Mesendoderm (in vitro differentiated cells): ENCODE results near the gene BTN2A1.

Experiments used
- DNase-seq: peaks from one replicate; pipeline ENCODE4 v3.0.0; 2013
- H2AK5ac ChIP-seq: 2 replicates; pipeline ENCODE4 v1.6.1; 2013; ENCODE audit warnings: low read length, inconsistent platforms
- H2BK120ac ChIP-seq: 2 replicates; pipeline ENCODE4 v1.6.1; 2013; ENCODE audit warnings: low read depth, mild to moderate bottlenecking, low read length, moderate library complexity, mixed read lengths
- H2BK15ac ChIP-seq: replicated peaks from 2 replicates; pipeline ENCODE4 v1.6.1; 2013; ENCODE audit warnings: low read depth, mild to moderate bottlenecking, moderate library complexity
- H2BK5ac ChIP-seq: 2 replicates; pipeline ENCODE4 v1.6.1; 2013; ENCODE audit warnings: low read length, inconsistent platforms
- H3K18ac ChIP-seq: 2 replicates; pipeline ENCODE4 v1.6.1; 2013; ENCODE audit warnings: mild to moderate bottlenecking, low read length, mixed read lengths
- H3K23ac ChIP-seq: one replicate; pipeline ENCODE4 v1.6.1; 2013; ENCODE audit warnings: low read length
- H3K27ac ChIP-seq: 2 replicates; pipeline ENCODE4 v1.5.1; 2013; ENCODE audit warnings: low read depth, mild to moderate bottlenecking, inconsistent platforms, low read length, moderate library complexity
- H3K27me3 ChIP-seq: 2 replicates; pipeline ENCODE4 v1.6.1; 2013; ENCODE audit warnings: low read length, control low read depth, mild to moderate bottlenecking, inconsistent platforms; ENCODE audit not compliant: insufficient read depth, poor library complexity
- H3K36me3 ChIP-seq: 2 replicates; pipeline ENCODE4 v1.6.1; 2013; ENCODE audit warnings: low read length, inconsistent platforms; ENCODE audit not compliant: control insufficient read depth, insufficient read depth
- H3K4ac ChIP-seq: one replicate; pipeline ENCODE4 v1.6.1; 2013; ENCODE audit warnings: low read depth, mild to moderate bottlenecking, low read length, moderate library complexity
- H3K4me1 ChIP-seq: 2 replicates; pipeline ENCODE4 v1.6.1; 2013; ENCODE audit warnings: low read depth, low read length, inconsistent platforms; ENCODE audit not compliant: control insufficient read depth
- H3K4me2 ChIP-seq: 2 replicates; pipeline ENCODE4 v1.6.1; 2013; ENCODE audit warnings: low read length
- H3K4me3 ChIP-seq: 2 replicates; pipeline ENCODE4 v1.5.1; 2013; ENCODE audit warnings: mild to moderate bottlenecking, low read length
- H3K56ac ChIP-seq: one replicate; pipeline ENCODE4 v1.6.1; 2013; ENCODE audit warnings: low read length
- H3K79me1 ChIP-seq: 2 replicates; pipeline ENCODE4 v1.6.1; 2013; ENCODE audit warnings: low read length, inconsistent platforms
- H3K79me2 ChIP-seq: 2 replicates; pipeline ENCODE4 v1.6.1; 2013; ENCODE audit warnings: mild to moderate bottlenecking, low read length; ENCODE audit not compliant: control insufficient read depth, insufficient read depth
- H3K9ac ChIP-seq: 2 replicates; pipeline ENCODE4 v1.6.1; 2013; ENCODE audit warnings: low read length, inconsistent platforms
- H4K5ac ChIP-seq: one replicate; pipeline ENCODE4 v1.6.1; 2013; ENCODE audit warnings: low read length
- H4K8ac ChIP-seq: one replicate; pipeline ENCODE4 v1.6.1; 2013; ENCODE audit warnings: low read depth, mild to moderate bottlenecking, control low read depth, low read length, moderate library complexity
- WGBS: extraction: QIAGEN DNeasy Blood & Tissue Kit; methylation state at CpG from one replicate; pipeline ENCODE4 v1.1.7; 2013; ENCODE audit warnings: low lambda C conversion rate, missing lambda C conversion rate; ENCODE audit not compliant: insufficient coverage; ENCODE audit errors: extremely low coverage; 5-methylcytosine and 5-hydroxymethylcytosine counted together

Gene BTN2A1

GRCh38 chr6:26420688-26421171, 37.0 kb upstream of the BTN2A1 start:
- H2BK15ac ChIP-seq: no peak overlapping the region
- H3K4me1 ChIP-seq: no peaks in the 10 kb centered on the region
- H3K27ac ChIP-seq: no peak overlapping the region
- H2BK120ac ChIP-seq: no peak overlapping the region
- H3K27me3 ChIP-seq: no peaks in the 10 kb centered on the region
- peak overlapping the region; percentile 66 for H3K4me2 ChIP-seq
- peak; percentile 85 for DNase-seq
- H4K8ac ChIP-seq: no peak overlapping the region
- peak overlapping the region; percentile 28 for H3K4me3 ChIP-seq
- no peak overlapping the region for H3K23ac ChIP-seq
- H4K5ac ChIP-seq: no peak overlapping the region
- peak overlapping the region; percentile 68 for H3K9ac ChIP-seq
- no peak overlapping the region for H2AK5ac ChIP-seq
- H3K79me1 ChIP-seq: no peaks in the 10 kb centered on the region
- no peaks in the 10 kb centered on the region for H3K79me2 ChIP-seq
- peak overlapping the region; percentile 72 for H3K18ac ChIP-seq
- peak overlapping the region; percentile 73 for H3K56ac ChIP-seq
- no peaks in the 10 kb centered on the region for H3K36me3 ChIP-seq
- no CpG with 5 or more reads among the region's 4 CpGs for WGBS
- H2BK5ac ChIP-seq: no peak overlapping the region
- H3K4ac ChIP-seq: no peak overlapping the region

- Histone ChIP-seq H4K8ac (no peak overlapping the region), H3K27me3 (no peaks in the 10 kb centered on the region), H2BK15ac (no peak overlapping the region), H3K36me3 (no peaks in the 10 kb centered on the region), H2BK5ac (no peak overlapping the region), H3K18ac (no peak overlapping the region), H2BK120ac (no peak overlapping the region), H3K4me3 (peak overlapping the region; percentile 92), H2AK5ac (no peak overlapping the region), H3K4ac (no peak overlapping the region), H3K9ac (peak overlapping the region; percentile 86), H3K23ac (no peak overlapping the region), H3K4me1 (no peaks in the 10 kb centered on the region), H3K27ac (peak overlapping the region; percentile 43), H3K4me2 (peak overlapping the region; percentile 77), H3K79me2 (no peaks in the 10 kb centered on the region), H4K5ac (no peak overlapping the region), H3K56ac (peak overlapping the region; percentile 95), H3K79me1 (no peaks in the 10 kb centered on the region)
- no CpG with 5 or more reads among the region's 31 CpGs for WGBS
- DNase-seq: peak; percentile 96
Measured at GRCh38 chr6:26421259-26422144, 36.3 kb upstream of the BTN2A1 start.

- Histone ChIP-seq H3K18ac (no peak overlapping the region), H3K4me3 (no peak overlapping the region), H4K8ac (no peak overlapping the region), H4K5ac (no peak overlapping the region), H2BK5ac (no peak overlapping the region), H3K79me1 (no peaks in the 10 kb centered on the region), H3K9ac (no peak overlapping the region), H2BK15ac (no peak overlapping the region), H3K79me2 (no peaks in the 10 kb centered on the region), H3K4me1 (no peaks in the 10 kb centered on the region), H3K27me3 (no peaks in the 10 kb centered on the region), H3K23ac (no peak overlapping the region), H3K56ac (no peak overlapping the region), H3K27ac (no peak overlapping the region), H2BK120ac (no peak overlapping the region), H3K36me3 (no peaks in the 10 kb centered on the region), H3K4ac (no peak overlapping the region), H2AK5ac (no peak overlapping the region), H3K4me2 (no peak overlapping the region)
- no peak for DNase-seq
- no CpG with 5 or more reads among the region's 3 CpGs for WGBS
Measured at GRCh38 chr6:26422329-26422728, 35.4 kb upstream of the BTN2A1 start.

GRCh38 chr6:26426691-26427450, 30.9 kb upstream of the BTN2A1 start:
- Histone ChIP-seq H3K56ac (no peak overlapping the region), H3K4ac (no peak overlapping the region), H3K27ac (no peak overlapping the region), H2BK120ac (no peak overlapping the region), H3K79me1 (no peaks in the 10 kb centered on the region), H4K8ac (no peak overlapping the region), H3K27me3 (no peaks in the 10 kb centered on the region), H2AK5ac (no peak overlapping the region), H3K4me1 (no peaks in the 10 kb centered on the region), H2BK5ac (no peak overlapping the region), H3K4me2 (no peak overlapping the region), H3K36me3 (no peaks in the 10 kb centered on the region), H3K18ac (no peak overlapping the region), H2BK15ac (no peak overlapping the region), H3K79me2 (no peaks in the 10 kb centered on the region), H3K23ac (no peak overlapping the region), H4K5ac (no peak overlapping the region), H3K9ac (no peak overlapping the region), H3K4me3 (no peak overlapping the region)
- no peak for DNase-seq
- no CpG with 5 or more reads among the region's 5 CpGs for WGBS

- no peak overlapping the region for H2BK15ac ChIP-seq
- no peaks in the 10 kb centered on the region for H3K79me2 ChIP-seq
- H3K36me3 ChIP-seq: no peaks in the 10 kb centered on the region
- H3K27ac ChIP-seq: no peak overlapping the region
- no peak overlapping the region for H3K18ac ChIP-seq
- H3K4ac ChIP-seq: no peak overlapping the region
- no peak overlapping the region for H3K23ac ChIP-seq
- H3K4me3 ChIP-seq: no peak overlapping the region
- no peak overlapping the region for H4K5ac ChIP-seq
- H3K79me1 ChIP-seq: no peaks in the 10 kb centered on the region
- DNase-seq: no peak
- no peak overlapping the region for H3K56ac ChIP-seq
- no peaks in the 10 kb centered on the region for H3K4me1 ChIP-seq
- no peak overlapping the region for H2BK120ac ChIP-seq
- no peak overlapping the region for H2BK5ac ChIP-seq
- H2AK5ac ChIP-seq: no peak overlapping the region
- no peak overlapping the region for H3K4me2 ChIP-seq
- no peak overlapping the region for H3K9ac ChIP-seq
- WGBS: no CpG with 5 or more reads among the region's 3 CpGs
- H3K27me3 ChIP-seq: no peaks in the 10 kb centered on the region
- H4K8ac ChIP-seq: no peak overlapping the region
Measured at GRCh38 chr6:26427451-26427809, 30.3 kb upstream of the BTN2A1 start.
